BE2C (cell line): Measurements from ENCODE around the gene TRABD2B.
A peak's percentile ranks its signal among the peaks of the same experiment; 100 is the strongest.

Experiments used
- DNase-seq: peaks from one replicate; pipeline ENCODE4 v3.0.0-alpha.2; 2020
- H3K27me3 ChIP-seq: fragments of 250-450 bp; sonication (Bioruptor Pico); 2 replicates; pipeline ENCODE4 v1.5.1; 2020; ENCODE audit warnings: mild to moderate bottlenecking
- H3K36me3 ChIP-seq: fragments of 250-450 bp; sonication (Bioruptor Pico); 2 replicates; pipeline ENCODE4 v1.5.1; 2020; ENCODE audit warnings: mild to moderate bottlenecking
- H3K4me1 ChIP-seq: fragments of 250-450 bp; sonication (Bioruptor Pico); 2 replicates; pipeline ENCODE4 v1.5.1; 2020
- H3K4me3 ChIP-seq: 2 replicates; pipeline ENCODE4 v1.5.1; 2011; ENCODE audit warnings: low read depth, low read length
- H3K9me3 ChIP-seq: fragments of 250-450 bp; sonication (Bioruptor Pico); 2 replicates; pipeline ENCODE4 v1.5.1; 2020
- TF ChIP-seq, protein P1 (sequence below): IDR thresholded peaks from 2 replicates; pipeline ENCODE4 v1.5.1; 2012; ENCODE audit warnings: mild to moderate bottlenecking, low read depth, low read length

TRABD2B gene

DNA sequence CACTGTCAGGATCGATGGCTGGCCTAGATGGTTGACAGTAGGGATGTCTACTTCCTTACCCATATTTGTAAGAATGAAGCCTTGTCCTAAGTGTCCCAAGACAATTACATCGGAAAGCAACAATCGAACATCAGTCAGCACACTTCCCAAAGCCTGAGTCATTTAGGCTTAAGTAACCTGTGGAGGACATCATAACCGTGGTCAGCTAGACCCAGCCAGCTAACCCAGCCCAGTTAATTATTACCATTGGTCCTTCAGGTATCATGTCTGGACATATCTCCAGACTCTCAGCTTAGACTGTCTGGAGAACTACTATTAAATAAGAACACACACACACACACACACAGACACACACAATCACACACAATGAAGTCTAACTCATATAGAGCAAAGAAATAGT, 264.7 kb downstream of the TRABD2B start:
- no peaks in the 10 kb centered on the region for H3K36me3 ChIP-seq
- no peaks in the 10 kb centered on the region for H3K9me3 ChIP-seq
- H3K27me3 ChIP-seq = peaks cover 3% of the 10 kb centered on the region
- TF ChIP-seq, protein P1, sequence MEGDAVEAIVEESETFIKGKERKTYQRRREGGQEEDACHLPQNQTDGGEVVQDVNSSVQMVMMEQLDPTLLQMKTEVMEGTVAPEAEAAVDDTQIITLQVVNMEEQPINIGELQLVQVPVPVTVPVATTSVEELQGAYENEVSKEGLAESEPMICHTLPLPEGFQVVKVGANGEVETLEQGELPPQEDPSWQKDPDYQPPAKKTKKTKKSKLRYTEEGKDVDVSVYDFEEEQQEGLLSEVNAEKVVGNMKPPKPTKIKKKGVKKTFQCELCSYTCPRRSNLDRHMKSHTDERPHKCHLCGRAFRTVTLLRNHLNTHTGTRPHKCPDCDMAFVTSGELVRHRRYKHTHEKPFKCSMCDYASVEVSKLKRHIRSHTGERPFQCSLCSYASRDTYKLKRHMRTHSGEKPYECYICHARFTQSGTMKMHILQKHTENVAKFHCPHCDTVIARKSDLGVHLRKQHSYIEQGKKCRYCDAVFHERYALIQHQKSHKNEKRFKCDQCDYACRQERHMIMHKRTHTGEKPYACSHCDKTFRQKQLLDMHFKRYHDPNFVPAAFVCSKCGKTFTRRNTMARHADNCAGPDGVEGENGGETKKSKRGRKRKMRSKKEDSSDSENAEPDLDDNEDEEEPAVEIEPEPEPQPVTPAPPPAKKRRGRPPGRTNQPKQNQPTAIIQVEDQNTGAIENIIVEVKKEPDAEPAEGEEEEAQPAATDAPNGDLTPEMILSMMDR = no peak
- H3K4me3 ChIP-seq = no peak overlapping the region
- DNase-seq = no peak
- no peaks in the 10 kb centered on the region for H3K4me1 ChIP-seq

DNA sequence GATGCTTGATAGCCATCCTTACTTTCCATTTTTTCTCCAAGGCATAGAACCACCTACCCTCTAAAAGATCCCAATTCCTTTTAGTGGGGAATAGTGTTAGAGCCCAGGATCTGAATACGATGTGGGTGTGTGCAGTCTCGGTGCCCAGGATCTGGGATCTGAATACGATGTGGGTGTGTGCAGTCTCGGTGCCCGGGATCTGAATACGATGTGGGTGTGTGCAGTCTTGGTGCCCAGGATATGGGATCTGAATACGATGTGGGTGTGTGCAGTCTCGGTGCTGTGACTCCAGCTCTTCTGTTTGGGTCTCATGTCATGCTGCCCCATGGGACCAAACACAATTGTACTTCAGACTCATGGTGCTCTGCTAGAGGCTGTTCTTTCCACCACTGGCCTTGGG, 265.5 kb downstream of the TRABD2B start:
- no peak for DNase-seq
- Histone ChIP-seq H3K4me1 (no peaks in the 10 kb centered on the region), H3K36me3 (no peaks in the 10 kb centered on the region), H3K4me3 (no peak overlapping the region), H3K9me3 (no peaks in the 10 kb centered on the region), H3K27me3 (peaks cover 3% of the 10 kb centered on the region)
- TF ChIP-seq, protein P1 = no peak

DNA sequence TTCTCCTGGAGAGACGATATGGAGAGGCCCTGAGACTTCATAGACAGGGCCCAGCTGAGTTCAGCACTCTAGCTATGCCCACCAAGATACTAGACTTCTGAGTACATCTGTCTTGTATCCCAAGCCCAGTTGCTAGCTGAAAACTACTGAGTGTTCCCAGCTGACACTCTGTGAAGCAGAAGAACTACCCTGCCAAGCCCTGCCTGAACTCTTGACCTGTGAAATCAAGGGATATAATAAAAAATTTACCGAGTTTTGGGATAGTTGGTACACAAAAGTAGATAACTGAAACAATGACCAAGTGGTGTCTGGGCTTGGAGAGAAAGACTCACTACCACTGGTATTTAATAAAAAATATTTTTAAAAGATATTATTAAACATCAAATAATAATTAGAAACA, 267.5 kb downstream of the TRABD2B start:
- peaks cover 15% of the 10 kb centered on the region for H3K27me3 ChIP-seq
- H3K9me3 ChIP-seq = no peaks in the 10 kb centered on the region
- H3K4me3 ChIP-seq = no peak overlapping the region
- DNase-seq = no peak
- H3K4me1 ChIP-seq = no peaks in the 10 kb centered on the region
- TF ChIP-seq, protein P1 = no peak
- H3K36me3 ChIP-seq = no peaks in the 10 kb centered on the region

DNA sequence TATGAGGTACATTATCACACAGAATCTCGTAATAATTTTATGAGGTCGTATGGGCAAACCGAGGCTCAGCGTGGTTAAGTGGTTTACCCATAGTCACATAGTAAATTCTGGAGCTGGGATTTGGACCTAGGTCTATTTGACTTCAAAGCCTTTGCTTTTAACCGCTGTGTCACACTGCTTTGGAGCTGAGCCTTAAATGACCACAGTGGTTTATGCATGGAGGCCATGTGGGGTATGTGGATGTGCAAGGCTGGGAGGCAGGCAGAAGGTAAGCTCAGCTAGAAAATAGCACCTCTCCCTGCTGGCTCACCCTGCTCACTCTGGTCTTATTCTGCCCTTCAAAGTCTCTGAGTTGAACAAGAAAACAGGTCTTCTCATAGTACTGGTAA, 269.5 kb downstream of the TRABD2B start:
- no peaks in the 10 kb centered on the region for H3K36me3 ChIP-seq
- no peak overlapping the region for H3K4me3 ChIP-seq
- TF ChIP-seq, protein P1 = no peak
- DNase-seq = no peak
- H3K27me3 ChIP-seq = peaks cover 21% of the 10 kb centered on the region
- H3K9me3 ChIP-seq = no peaks in the 10 kb centered on the region
- H3K4me1 ChIP-seq = no peaks in the 10 kb centered on the region

DNA sequence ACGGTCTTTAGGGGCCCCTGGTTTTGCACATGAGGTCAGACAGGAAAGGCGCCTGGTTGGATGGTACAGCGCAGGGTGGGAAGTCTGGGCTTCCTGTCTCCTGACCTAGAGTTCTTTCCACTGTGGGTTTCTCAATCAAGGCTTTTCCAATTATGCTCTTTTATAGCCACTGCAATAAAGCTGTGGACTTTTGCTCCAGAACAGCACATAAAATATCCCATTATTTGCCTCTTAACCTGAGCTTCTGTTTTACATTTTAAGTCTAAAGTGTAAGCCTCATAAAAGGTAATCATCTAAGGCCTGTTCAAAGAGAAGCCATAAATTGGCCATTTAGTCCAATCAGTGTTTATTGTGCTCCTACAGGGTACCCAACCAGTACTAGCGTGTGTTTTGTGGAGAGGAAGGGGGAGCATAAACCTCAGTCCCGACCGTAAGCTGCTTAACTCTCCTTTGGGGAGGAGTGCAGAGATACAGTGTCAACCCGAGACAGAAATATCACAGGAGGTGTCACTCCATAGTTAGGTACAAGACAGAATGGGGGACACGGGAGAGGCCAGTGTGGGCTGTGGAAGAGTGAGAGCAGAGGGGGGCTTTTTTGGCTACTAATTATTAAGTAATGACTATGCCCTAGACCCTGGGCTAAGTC, 270.0 kb downstream of the TRABD2B start:
- peaks cover 21% of the 10 kb centered on the region for H3K27me3 ChIP-seq
- no peaks in the 10 kb centered on the region for H3K36me3 ChIP-seq
- TF ChIP-seq, protein P1 = 0 out of 2 replicates have a peak, but pooled peaks have one; percentile 2
- no peaks in the 10 kb centered on the region for H3K9me3 ChIP-seq
- H3K4me3 ChIP-seq = no peak overlapping the region
- no peaks in the 10 kb centered on the region for H3K4me1 ChIP-seq
- no peak for DNase-seq

DNA sequence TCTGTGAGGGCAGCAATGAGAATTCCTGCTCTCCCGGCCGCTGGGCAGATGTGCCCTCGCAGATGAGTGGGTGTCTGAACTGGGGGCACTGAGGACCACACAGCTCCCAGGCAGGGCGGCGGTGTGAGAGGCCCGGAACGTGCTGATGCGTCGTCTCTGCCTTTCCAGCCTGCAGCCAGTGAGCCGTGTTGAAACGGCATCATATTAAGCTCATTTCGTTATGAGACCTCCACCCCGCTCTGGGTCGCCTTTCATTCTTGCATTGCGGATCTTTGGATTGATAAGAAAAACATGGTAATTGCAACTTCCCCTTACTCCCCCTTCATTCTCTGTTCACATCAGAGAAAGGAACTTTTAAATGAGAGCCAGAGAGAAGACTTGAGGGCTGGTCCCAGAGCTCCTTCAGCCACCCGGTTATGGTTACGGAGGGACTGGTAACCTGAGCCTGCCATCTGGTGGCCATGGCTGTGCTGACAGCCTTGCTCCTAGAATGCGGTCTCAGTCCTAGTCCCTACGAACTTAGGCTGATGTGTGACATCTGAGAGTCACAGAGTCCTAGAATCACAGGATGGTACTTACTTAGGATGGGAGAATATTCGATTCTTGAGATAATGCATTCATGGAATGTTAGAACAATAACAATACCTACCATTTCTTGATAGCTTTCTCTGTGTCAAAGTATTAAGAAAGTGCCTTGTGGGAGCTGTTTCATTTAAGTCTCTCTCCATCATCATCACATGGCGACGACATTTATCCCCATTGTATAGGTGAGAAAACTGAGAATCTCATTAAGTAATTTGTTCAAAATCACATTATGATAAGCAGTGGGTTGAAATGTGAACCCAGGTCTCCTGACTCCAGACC, 271.0 kb downstream of the TRABD2B start:
- TF ChIP-seq, protein P1 = peak; percentile 86
- Histone ChIP-seq H3K9me3 (no peaks in the 10 kb centered on the region), H3K4me1 (no peaks in the 10 kb centered on the region), H3K4me3 (no peak overlapping the region), H3K27me3 (peaks cover 21% of the 10 kb centered on the region), H3K36me3 (no peaks in the 10 kb centered on the region)
- peak; percentile 69 for DNase-seq
